HepG2 (cell line): ENCODE measurements around the gene SLC25A48. TPM values are rescaled to one million over a fixed set of nuclear protein-coding genes. Genes with fewer than 3 reads are reported as not detected.

Experiments
- ATAC-seq: fragments of 200-7000 bp; cut with Tn5 transposase; 3 replicates; pipeline ENCODE4 v1.9.1; 2020; ENCODE audit warnings: mild to moderate bottlenecking, moderate library complexity
- BruUV-seq: library from RNA; stranded (reverse); fragments of 400-500 nt; replicated peaks from 2 replicates; lab custom pipeline; 2021; lab: Mats Ljungman, UMichigan
- CTCF ChIA-PET: fragments of 300-600 bp; formaldehyde crosslinking; extraction: SDS; loops from one replicate; lab custom pipeline; 2021; ENCODE audit warnings: low total read pairs, inconsistent platforms, low intra/inter-chr PET ratio; lab: Yijun Ruan, JAX
- POLR2A ChIA-PET: fragments of 350-600 bp; sonication (Branson Sonifier 250); formaldehyde crosslinking; loops from one replicate; lab custom pipeline; 2020; ENCODE audit warnings: antibody characterized with exemption, inconsistent platforms; lab: Yijun Ruan, JAX
- DNase-seq: peaks from one replicate; pipeline ENCODE4 v3.0.0-alpha.2; 2015; ENCODE audit warnings: low spot score
- FAIRE-seq: peaks from 3 replicates; lab custom pipeline; 2011; peaks lifted over from hg19 to GRCh38; lab: Jason Lieb, UNC
- H2AFZ ChIP-seq: one replicate; pipeline ENCODE4 v1.6.1; 2011; ENCODE audit warnings: low read length, inconsistent platforms
- H3K27ac ChIP-seq: fragments of 300-600 bp; 3 replicates; pipeline ENCODE4 v1.8.0; 2011; ENCODE audit warnings: mixed run types, mild to moderate bottlenecking, mixed read lengths, low read length, inconsistent platforms; ENCODE audit not compliant: insufficient read depth; ENCODE audit errors: extremely low read length
- H3K27me3 ChIP-seq, 2 experiments: fragments of 200-600 bp in 1 of 2; 2 replicates in 1 of 2; 3 replicates in 1 of 2; pipeline versions ENCODE4 v1.6.0 to v1.8.0; 2011; ENCODE audit warnings: low read length in 2 of 2, mild to moderate bottlenecking in 2 of 2, moderate library complexity in 2 of 2, inconsistent platforms in 1 of 2; ENCODE audit not compliant: insufficient read depth in 2 of 2, control insufficient read depth in 1 of 2
- H3K36me3 ChIP-seq, 2 experiments: fragments of 200-600 bp in 1 of 2; replicated peaks in 1 of 2; 2 replicates in 1 of 2; 3 replicates in 1 of 2; pipeline versions ENCODE4 v1.5.1 to v1.8.0; 2011; ENCODE audit warnings: low read length in 2 of 2, inconsistent platforms in 1 of 2; ENCODE audit not compliant: insufficient read depth in 2 of 2, control insufficient read depth in 1 of 2
- H3K4me1 ChIP-seq: 2 replicates; pipeline ENCODE4 v1.5.1; 2012; ENCODE audit warnings: low read length, inconsistent platforms; ENCODE audit not compliant: insufficient read depth
- H3K4me2 ChIP-seq: 2 replicates; pipeline ENCODE4 v1.6.0; 2011; ENCODE audit warnings: low read depth, low read length, inconsistent platforms
- H3K4me3 ChIP-seq, 3 experiments: fragments of 200-600 bp in 1 of 3; sonication (generic), shearing (Covaris generic) in 1 of 3; replicated peaks in 1 of 3; 2 replicates each; pipeline ENCODE4 v1.5.1; 2011 to 2016; ENCODE audit warnings: low read length in 3 of 3, inconsistent platforms in 2 of 3, low read depth in 2 of 3, mild to moderate bottlenecking in 2 of 3, control low read depth in 1 of 3, mixed read lengths in 1 of 3; ENCODE audit not compliant: insufficient read depth in 1 of 3
- H3K79me2 ChIP-seq: one replicate; pipeline ENCODE4 v1.6.1; 2011; ENCODE audit warnings: low read length, inconsistent platforms; ENCODE audit not compliant: insufficient read depth
- H3K9ac ChIP-seq: 2 replicates; pipeline ENCODE4 v1.6.0; 2011; ENCODE audit warnings: mild to moderate bottlenecking, low read depth, low read length, inconsistent platforms; ENCODE audit not compliant: insufficient read depth
- H3K9me3 ChIP-seq: 2 replicates; pipeline ENCODE4 v1.5.1; 2012; ENCODE audit warnings: mild to moderate bottlenecking, low read length
- H4K20me1 ChIP-seq: 2 replicates; pipeline ENCODE4 v1.6.0; 2011; ENCODE audit warnings: inconsistent platforms, mild to moderate bottlenecking, low read length, moderate library complexity; ENCODE audit not compliant: insufficient read depth
- CSRNP1 ChIP-seq: sonication (generic); formaldehyde crosslinking; IDR thresholded peaks from 2 replicates; pipeline ENCODE4 v1.8.1; 2023; ENCODE audit warnings: mild to moderate bottlenecking, missing genetic modification reagents
- KAT2B ChIP-seq: fragments of 150-350 bp; IDR thresholded peaks from 2 replicates; pipeline ENCODE4 v1.6.1; 2014; ENCODE audit warnings: low read depth, low read length, borderline replicate concordance
- MAFK ChIP-seq, 2 experiments: IDR thresholded peaks in 1 of 2; conservative IDR thresholded peaks in 1 of 2; 2 replicates each; pipeline ENCODE4 v1.6.1; 2011; ENCODE audit warnings: improper control_type of control experiment in 2 of 2, low read length in 2 of 2
- MTA1 ChIP-seq: sonication (generic); formaldehyde crosslinking; IDR thresholded peaks from 2 replicates; pipeline ENCODE4 v1.4.0; 2020; ENCODE audit warnings: missing genetic modification reagents, mild to moderate bottlenecking, borderline replicate concordance
- ZNF430 ChIP-seq: sonication (generic); formaldehyde crosslinking; IDR thresholded peaks from 2 replicates; pipeline ENCODE4 v1.9.0; 2021; ENCODE audit warnings: mild to moderate bottlenecking, missing genetic modification reagents
- ZNF644 ChIP-seq: IDR thresholded peaks from 2 replicates; pipeline ENCODE4 v1.6.1; 2016; ENCODE audit warnings: low read depth
- ZNF660 ChIP-seq: sonication (generic); formaldehyde crosslinking; IDR thresholded peaks from 2 replicates; pipeline ENCODE4 v1.5.1; 2020; ENCODE audit warnings: mild to moderate bottlenecking, low read depth, missing genetic modification reagents, borderline replicate concordance
- ZNF672 ChIP-seq: sonication (generic); formaldehyde crosslinking; IDR thresholded peaks from 2 replicates; pipeline ENCODE4 v1.8.1; 2022; ENCODE audit warnings: missing genetic modification reagents
- ZNF713 ChIP-seq: sonication (generic); formaldehyde crosslinking; IDR thresholded peaks from 2 replicates; pipeline ENCODE4 v1.4.0; 2020; ENCODE audit warnings: mild to moderate bottlenecking, missing genetic modification reagents
- WGBS: methylation state at CpG from one replicate; pipeline ENCODE4 v1.1.6; 2017; ENCODE audit warnings: low lambda C conversion rate; 5-methylcytosine and 5-hydroxymethylcytosine counted together
- in situ Hi-C: cut with HindIII; loops from 2 replicates; pipeline ENCODE4 v1.10.0; 2017; ENCODE audit warnings: low pct_unique_long_range_greater_than_20kb; ENCODE audit not compliant: extremely low pct_ligation_motif_present
- intact Hi-C: fragments of 100-400 bp; cut with micrococcal nuclease; formaldehyde crosslinking; loops from one replicate; pipeline ENCODE4 v1.10.0; 2022; ENCODE audit not compliant: unreplicated experiment
- polyA plus RNA-seq, 8 experiments: library from polyadenylated mRNA; depleted of rRNA in 3 of 8; stranded (reverse) in 7 of 8; unstranded in 1 of 8; fragments of >200 nt; fragmentation: Illumina TruSeq in 4 of 8; extraction: Trizol in 4 of 8; gene quantifications; 2 replicates each; pipeline versions ENCODE4 v1.2.1 to v1.2.3, GENCODE V29; 2011 to 2016; ENCODE audit warnings: low read depth in 4 of 8, missing spikeins in 1 of 8, mixed read lengths in 1 of 8; ENCODE audit not compliant: insufficient read depth in 1 of 8
- total RNA-seq, 5 experiments: library from RNA; depleted of rRNA; stranded (reverse); fragments of >200 nt; fragmentation: Illumina TruSeq; extraction: Trizol; gene quantifications; 2 replicates each; pipeline ENCODE4 v1.2.3, GENCODE V29; 2016; ENCODE audit warnings: low read depth in 1 of 5

SLC25A48 gene
- total and polyA plus RNA-seq, 2 of the 13 experiments (the other 11 are each of a cell fraction or from before 2014, with no cell fraction given) = 0.17 to 4.5 TPM

GRCh38 chr5:135874461-135874860 is 40.0 kb downstream of the SLC25A48 start (continued):
- TF ChIP-seq CSRNP1 (CRISPR knock-in tag) = no peak
- TF ChIP-seq ZNF644 (CRISPR knock-in tag) = no peak
- TF ChIP-seq ZNF713 (CRISPR knock-in tag) = no peak
- no peak for TF ChIP-seq ZNF660 (CRISPR knock-in tag)
- no peak for TF ChIP-seq MAFK (conservative IDR thresholded peaks at IDR 0.05 in 1 of 2, IDR thresholded peaks at IDR 0.05 in 1 of 2; ENCODE audit: low read length in 2 of 2)
- no peak for TF ChIP-seq MTA1 (CRISPR knock-in tag)
- no peak for TF ChIP-seq ZNF672
- no peak for TF ChIP-seq KAT2B

- TF ChIP-seq ZNF430 (CRISPR knock-in tag) = no peak
- no peaks in the 10 kb centered on the region for H4K20me1 ChIP-seq
- H3K27me3 ChIP-seq = 0 out of 5 replicates have a peak, but pooled peaks cover 0 to 2% of the 10 kb centered on the region in 2 experiments
- no peak for ATAC-seq
- no peak overlapping the region for H3K27ac ChIP-seq
- no peak overlapping the region for H2AFZ ChIP-seq
- DNase-seq = no peak
- H3K36me3 ChIP-seq = no peaks in the 10 kb centered on the region
- H3K9me3 ChIP-seq = no peaks in the 10 kb centered on the region
- POLR2A ChIA-PET = no interaction called here
- H3K4me3 ChIP-seq = no peak overlapping the region
- no peak for FAIRE-seq
- H3K4me2 ChIP-seq = no peak overlapping the region
- intact Hi-C loops = no loop called here
- no TSS peak for BruUV-seq
- CTCF ChIA-PET = no interaction called here
- peaks cover 25% of the 10 kb centered on the region for H3K4me1 ChIP-seq
- no peak overlapping the region for H3K9ac ChIP-seq
- in situ Hi-C loops = no loop called here
- WGBS = 49% methylated on average over 3 of the region's 3 CpGs
- H3K79me2 ChIP-seq = no peaks in the 10 kb centered on the region
Observed at GRCh38 chr5:135875567-135875966, 41.1 kb downstream of the SLC25A48 start.
